Smooth muscle cell (in vitro differentiated cells): Measurements from ENCODE around the gene POPDC3. TPM values are rescaled to one million over a fixed set of nuclear protein-coding genes. Genes with fewer than 3 reads are reported as not detected.
A peak's percentile ranks its signal among the peaks of the same experiment; 100 is the strongest.

Experiments
- DNase-seq: peaks from one replicate; lab custom pipeline; 2025; ENCODE audit not compliant: unreplicated experiment; lab: John Stamatoyannopoulos, UW
- H2AFZ ChIP-seq: fragments of 200-600 bp; sonication (generic); 2 replicates; pipeline ENCODE4 v1.6.0; 2016; ENCODE audit warnings: antibody characterized with exemption, low read depth, mild to moderate bottlenecking
- H3F3A ChIP-seq: fragments of 200-600 bp; sonication (generic); 2 replicates; pipeline ENCODE4 v1.6.0; 2017; ENCODE audit warnings: antibody characterized with exemption, low read depth
- H3K27ac ChIP-seq: fragments of 200-600 bp; sonication (generic); 2 replicates; pipeline ENCODE4 v1.5.1; 2016; ENCODE audit warnings: low read depth, mild to moderate bottlenecking
- H3K27me3 ChIP-seq: fragments of 200-600 bp; sonication (generic); 2 replicates; pipeline ENCODE4 v1.6.1; 2016; ENCODE audit warnings: low read depth, mild to moderate bottlenecking
- H3K36me3 ChIP-seq: fragments of 200-600 bp; sonication (generic); 2 replicates; pipeline ENCODE4 v1.5.1; 2016; ENCODE audit warnings: low read depth
- H3K4me1 ChIP-seq: fragments of 200-600 bp; sonication (generic); 2 replicates; pipeline ENCODE4 v1.5.1; 2016; ENCODE audit warnings: low read depth
- H3K4me2 ChIP-seq: fragments of 200-600 bp; sonication (generic); 2 replicates; pipeline ENCODE4 v1.6.0; 2016; ENCODE audit warnings: mild to moderate bottlenecking
- H3K4me3 ChIP-seq: fragments of 200-600 bp; sonication (generic); 2 replicates; pipeline ENCODE4 v1.5.1; 2016; ENCODE audit warnings: mild to moderate bottlenecking
- H3K79me2 ChIP-seq: fragments of 200-600 bp; sonication (generic); 2 replicates; pipeline ENCODE4 v1.6.0; 2016; ENCODE audit warnings: low read depth, mild to moderate bottlenecking
- H3K9ac ChIP-seq: fragments of 200-600 bp; sonication (generic); 2 replicates; pipeline ENCODE4 v1.6.0; 2016; ENCODE audit warnings: low read depth
- H3K9me3 ChIP-seq: fragments of 200-600 bp; sonication (generic); replicated peaks from 2 replicates; pipeline ENCODE4 v1.5.1; 2016; ENCODE audit warnings: low read depth
- H4K20me1 ChIP-seq: fragments of 200-600 bp; sonication (generic); 2 replicates; pipeline ENCODE4 v1.6.0; 2016; ENCODE audit warnings: low read depth
- WGBS: methylation state at CpG from one replicate; pipeline ENCODE4 v1.1.7; 2016; ENCODE audit warnings: low lambda C conversion rate; 5-methylcytosine and 5-hydroxymethylcytosine counted together
- polyA plus RNA-seq: library from polyadenylated mRNA; unstranded; fragments of >200 nt; fragmentation: Nextera tagmentation; extraction: Ambion mirVana; gene quantifications from 2 replicates; pipeline ENCODE4 v1.2.1, GENCODE V29; 2016
- total RNA-seq: library from RNA; depleted of rRNA; stranded (reverse); fragments of >200 nt; gene quantifications from 2 replicates; pipeline ENCODE4 v1.2.3, GENCODE V29; 2014
- TF ChIP-seq, protein P1 (sequence below): fragments of 200-600 bp; sonication (generic); IDR thresholded peaks from 2 replicates; pipeline ENCODE4 v1.5.1; 2017; ENCODE audit warnings: borderline replicate concordance, mild to moderate bottlenecking, antibody characterized with exemption; ENCODE audit not compliant: insufficient read depth, poor library complexity, severe bottlenecking

Gene POPDC3
- total and polyA plus RNA-seq, 2 experiments from 2014 or later, result 1.0 to 5.0 TPM

DNA sequence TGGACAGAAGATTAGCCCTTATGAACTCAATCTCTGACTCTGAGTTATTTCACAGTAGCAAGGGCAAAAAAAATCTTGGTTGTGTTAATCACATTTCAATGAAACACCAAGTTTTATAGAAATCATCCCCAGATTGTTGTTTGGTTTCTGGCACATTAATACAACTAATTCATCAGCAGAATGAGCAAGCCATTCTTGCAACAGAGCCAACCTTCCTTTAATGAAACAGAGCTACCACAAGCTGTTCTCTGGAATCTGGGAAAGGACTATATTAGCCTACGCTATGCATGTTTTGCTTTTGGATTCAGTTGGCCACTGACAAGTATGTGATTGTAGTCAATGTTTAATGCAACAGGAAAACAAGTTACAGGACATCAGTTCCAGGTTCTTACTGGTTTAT lies 13.8 kb upstream of the POPDC3 start:
- H2AFZ ChIP-seq, result no peak overlapping the region
- WGBS, result 40% methylated on average over 1 of the region's 1 CpG

DNA sequence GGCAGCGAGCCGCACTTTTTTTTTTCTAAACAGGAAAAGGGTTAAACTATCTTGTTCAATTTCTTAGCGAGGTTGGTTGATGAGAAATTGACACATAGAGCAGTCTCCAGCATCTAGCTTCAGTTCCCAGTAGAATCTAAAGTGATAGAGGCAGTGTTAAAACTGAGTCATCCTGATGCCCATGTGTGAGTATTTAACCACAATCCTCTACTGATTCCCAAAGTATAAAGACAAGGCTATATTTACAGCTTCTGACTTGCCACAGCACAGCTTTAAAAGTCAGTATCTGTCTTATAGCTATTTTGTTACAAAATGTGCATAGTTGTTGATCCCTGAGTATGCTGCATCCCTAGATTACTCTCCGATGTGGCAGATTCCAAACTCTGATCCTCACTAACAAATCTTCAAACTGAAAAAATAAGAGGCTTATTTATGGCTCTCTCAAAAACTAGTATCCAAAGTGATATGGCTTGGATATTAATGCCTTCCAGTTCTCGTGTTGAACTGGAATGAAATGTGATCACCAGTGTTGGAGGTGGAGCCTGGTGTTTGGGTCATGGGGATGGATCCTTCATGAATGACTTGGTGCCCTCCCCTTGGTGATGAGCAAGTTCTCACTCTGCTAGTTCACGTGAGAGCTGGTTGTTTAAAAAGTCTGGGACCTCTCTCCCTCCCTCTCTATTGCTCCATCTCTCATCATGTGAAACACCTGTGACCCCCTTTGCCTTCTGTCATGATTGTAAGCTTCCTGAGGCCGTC lies 13.1 kb upstream of the POPDC3 start:
- Histone ChIP-seq H3K27ac (peak overlapping the region; percentile 33), H2AFZ (no peak overlapping the region), H3F3A (peaks cover 20% of the 10 kb centered on the region), H3K4me1 (no peaks in the 10 kb centered on the region), H3K79me2 (no peaks in the 10 kb centered on the region), H3K4me2 (peak overlapping the region; percentile 77), H3K9me3 (no peaks in the 10 kb centered on the region), H3K4me3 (no peak overlapping the region), H3K9ac (no peak overlapping the region), H4K20me1 (peaks cover 8% of the 10 kb centered on the region), H3K27me3 (no peaks in the 10 kb centered on the region), H3K36me3 (no peaks in the 10 kb centered on the region)
- no peak for DNase-seq
- 53% methylated on average over 7 of the region's 7 CpGs for WGBS
- TF ChIP-seq, protein P1, sequence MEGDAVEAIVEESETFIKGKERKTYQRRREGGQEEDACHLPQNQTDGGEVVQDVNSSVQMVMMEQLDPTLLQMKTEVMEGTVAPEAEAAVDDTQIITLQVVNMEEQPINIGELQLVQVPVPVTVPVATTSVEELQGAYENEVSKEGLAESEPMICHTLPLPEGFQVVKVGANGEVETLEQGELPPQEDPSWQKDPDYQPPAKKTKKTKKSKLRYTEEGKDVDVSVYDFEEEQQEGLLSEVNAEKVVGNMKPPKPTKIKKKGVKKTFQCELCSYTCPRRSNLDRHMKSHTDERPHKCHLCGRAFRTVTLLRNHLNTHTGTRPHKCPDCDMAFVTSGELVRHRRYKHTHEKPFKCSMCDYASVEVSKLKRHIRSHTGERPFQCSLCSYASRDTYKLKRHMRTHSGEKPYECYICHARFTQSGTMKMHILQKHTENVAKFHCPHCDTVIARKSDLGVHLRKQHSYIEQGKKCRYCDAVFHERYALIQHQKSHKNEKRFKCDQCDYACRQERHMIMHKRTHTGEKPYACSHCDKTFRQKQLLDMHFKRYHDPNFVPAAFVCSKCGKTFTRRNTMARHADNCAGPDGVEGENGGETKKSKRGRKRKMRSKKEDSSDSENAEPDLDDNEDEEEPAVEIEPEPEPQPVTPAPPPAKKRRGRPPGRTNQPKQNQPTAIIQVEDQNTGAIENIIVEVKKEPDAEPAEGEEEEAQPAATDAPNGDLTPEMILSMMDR, result no peak

More for the DNA sequence above, 13.8 kb upstream of the POPDC3 start:
- peaks cover 20% of the 10 kb centered on the region for H3F3A ChIP-seq
- DNase-seq, result no peak
- peaks cover 8% of the 10 kb centered on the region for H4K20me1 ChIP-seq
- no peaks in the 10 kb centered on the region for H3K4me1 ChIP-seq
- H3K4me2 ChIP-seq, result peak overlapping the region; percentile 77
- no peaks in the 10 kb centered on the region for H3K27me3 ChIP-seq
- H3K4me3 ChIP-seq, result no peak overlapping the region
- no peaks in the 10 kb centered on the region for H3K79me2 ChIP-seq
- no peak overlapping the region for H3K27ac ChIP-seq
- no peak overlapping the region for H3K9ac ChIP-seq
- no peaks in the 10 kb centered on the region for H3K36me3 ChIP-seq
- TF ChIP-seq, protein P1, result no peak
- H3K9me3 ChIP-seq, result no peaks in the 10 kb centered on the region

DNA sequence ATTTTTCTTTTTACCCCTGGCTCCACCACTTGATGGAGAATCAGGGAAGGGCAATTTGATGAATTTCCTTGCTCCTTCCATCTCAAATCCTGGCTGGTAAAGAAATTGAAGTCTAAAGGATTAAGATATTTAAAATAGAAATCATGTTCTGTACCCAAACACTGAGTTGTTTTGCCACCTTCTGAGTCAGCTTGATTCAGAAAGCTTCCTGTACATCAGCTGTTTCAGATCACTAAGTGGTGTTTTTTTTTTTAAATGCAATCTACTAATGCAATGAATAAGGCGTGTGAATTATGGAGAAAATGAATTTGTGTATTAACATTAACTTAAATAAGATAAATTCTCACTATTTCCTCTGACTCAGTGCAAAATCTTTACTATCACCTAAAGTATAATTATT lies 11.5 kb upstream of the POPDC3 start:
- H3K4me1 ChIP-seq, result no peaks in the 10 kb centered on the region
- TF ChIP-seq, protein P1, result no peak
- peaks cover 20% of the 10 kb centered on the region for H3F3A ChIP-seq
- no peak overlapping the region for H2AFZ ChIP-seq
- H4K20me1 ChIP-seq, result peaks cover 8% of the 10 kb centered on the region
- H3K79me2 ChIP-seq, result no peaks in the 10 kb centered on the region
- DNase-seq, result no peak
- WGBS, result 96% methylated on average over 1 of the region's 1 CpG
- H3K4me3 ChIP-seq, result no peak overlapping the region
- no peak overlapping the region for H3K27ac ChIP-seq
- H3K4me2 ChIP-seq, result no peak overlapping the region
- no peaks in the 10 kb centered on the region for H3K9me3 ChIP-seq
- no peaks in the 10 kb centered on the region for H3K36me3 ChIP-seq
- H3K27me3 ChIP-seq, result no peaks in the 10 kb centered on the region
- H3K9ac ChIP-seq, result no peak overlapping the region
